Fibroblast of the aortic adventitia (primary cell): Measurements from ENCODE around the gene ATG2B. TPM values are rescaled to one million over a fixed set of nuclear protein-coding genes. Genes with fewer than 3 reads are reported as not detected.

ENCODE experiments used
- DNase-seq: peaks from one replicate; pipeline ENCODE4 v3.0.0-alpha.2; 2010; ENCODE audit warnings: low read depth
- H3K4me3 ChIP-seq: 2 replicates; pipeline ENCODE4 v1.5.1; 2011; ENCODE audit warnings: low read depth, mild to moderate bottlenecking, control low read depth, low read length, moderate library complexity
- CTCF ChIP-seq: IDR thresholded peaks from 2 replicates; pipeline ENCODE4 v1.5.1; 2011; ENCODE audit warnings: mild to moderate bottlenecking, low read length, control low read depth, inconsistent platforms; ENCODE audit not compliant: insufficient read depth
- total RNA-seq: library from RNA; depleted of rRNA; stranded (reverse); fragments of >200 nt; gene quantifications from 2 replicates; pipeline ENCODE4 v1.2.3, GENCODE V29; 2012; ENCODE audit warnings: low replicate concordance

Gene ATG2B
- total RNA-seq, 1 donor, result 28.7 TPM

GRCh38 chr14:96285667-96286066 is 77.5 kb downstream of the ATG2B start:
- TF ChIP-seq CTCF, result no peak
- DNase-seq, result no peak
- H3K4me3 ChIP-seq, result no peak overlapping the region

- DNase-seq, result no peak
- TF ChIP-seq CTCF, result no peak
- no peak overlapping the region for H3K4me3 ChIP-seq
Measured at GRCh38 chr14:96284430-96284829, 78.7 kb downstream of the ATG2B start.

GRCh38 chr14:96284008-96284407 is 79.1 kb downstream of the ATG2B start:
- H3K4me3 ChIP-seq, result no peak overlapping the region
- no peak for TF ChIP-seq CTCF
- no peak for DNase-seq

- no peak for DNase-seq
- no peak overlapping the region for H3K4me3 ChIP-seq
- no peak for TF ChIP-seq CTCF
Measured at GRCh38 chr14:96281486-96281885, 81.7 kb downstream of the ATG2B start.

- no peak overlapping the region for H3K4me3 ChIP-seq
- no peak for DNase-seq
- TF ChIP-seq CTCF, result no peak
Measured at GRCh38 chr14:96280104-96280503, 83.0 kb downstream of the ATG2B start.

- no peak for TF ChIP-seq CTCF
- H3K4me3 ChIP-seq, result no peak overlapping the region
- DNase-seq, result no peak
Measured at GRCh38 chr14:96279564-96279963, 83.6 kb downstream of the ATG2B start.

GRCh38 chr14:96277890-96278289 is 85.3 kb downstream of the ATG2B start:
- DNase-seq, result no peak
- no peak for TF ChIP-seq CTCF
- no peak overlapping the region for H3K4me3 ChIP-seq
